GM06990 (cell line): ENCODE data around the gene DPP7.

Experiments
- DNase-seq: peaks from one replicate; pipeline ENCODE4 v3.0.0-alpha.2; 2011; ENCODE audit not compliant: insufficient read length; ENCODE audit errors: extremely low read depth
- H3K27me3 ChIP-seq: replicated peaks from 2 replicates; pipeline ENCODE4 v1.6.0; 2011; ENCODE audit warnings: low read length; ENCODE audit not compliant: control insufficient read depth, insufficient read depth
- H3K36me3 ChIP-seq: 2 replicates; pipeline ENCODE4 v1.5.1; 2011; ENCODE audit warnings: low read length; ENCODE audit not compliant: control insufficient read depth, insufficient read depth
- H3K4me3 ChIP-seq: replicated peaks from 2 replicates; pipeline ENCODE4 v1.5.1; 2011; ENCODE audit warnings: low read depth, mild to moderate bottlenecking, control low read depth, low read length
- TF ChIP-seq, protein P1 (sequence below): IDR thresholded peaks from 2 replicates; pipeline ENCODE4 v1.5.1; 2011; ENCODE audit warnings: low read length, control low read depth, mild to moderate bottlenecking, inconsistent platforms; ENCODE audit not compliant: insufficient read depth, poor library complexity, severe bottlenecking

DPP7 gene

GRCh38 chr9:137085920-137086530, 28.5 kb downstream of the DPP7 start:
- Histone ChIP-seq H3K4me3 (peak overlapping the region; percentile 81), H3K36me3 (peaks cover 9% of the 10 kb centered on the region), H3K27me3 (no peaks in the 10 kb centered on the region)
- TF ChIP-seq, protein P1, sequence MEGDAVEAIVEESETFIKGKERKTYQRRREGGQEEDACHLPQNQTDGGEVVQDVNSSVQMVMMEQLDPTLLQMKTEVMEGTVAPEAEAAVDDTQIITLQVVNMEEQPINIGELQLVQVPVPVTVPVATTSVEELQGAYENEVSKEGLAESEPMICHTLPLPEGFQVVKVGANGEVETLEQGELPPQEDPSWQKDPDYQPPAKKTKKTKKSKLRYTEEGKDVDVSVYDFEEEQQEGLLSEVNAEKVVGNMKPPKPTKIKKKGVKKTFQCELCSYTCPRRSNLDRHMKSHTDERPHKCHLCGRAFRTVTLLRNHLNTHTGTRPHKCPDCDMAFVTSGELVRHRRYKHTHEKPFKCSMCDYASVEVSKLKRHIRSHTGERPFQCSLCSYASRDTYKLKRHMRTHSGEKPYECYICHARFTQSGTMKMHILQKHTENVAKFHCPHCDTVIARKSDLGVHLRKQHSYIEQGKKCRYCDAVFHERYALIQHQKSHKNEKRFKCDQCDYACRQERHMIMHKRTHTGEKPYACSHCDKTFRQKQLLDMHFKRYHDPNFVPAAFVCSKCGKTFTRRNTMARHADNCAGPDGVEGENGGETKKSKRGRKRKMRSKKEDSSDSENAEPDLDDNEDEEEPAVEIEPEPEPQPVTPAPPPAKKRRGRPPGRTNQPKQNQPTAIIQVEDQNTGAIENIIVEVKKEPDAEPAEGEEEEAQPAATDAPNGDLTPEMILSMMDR, result no peak
- DNase-seq, result peak; percentile 63

DNA sequence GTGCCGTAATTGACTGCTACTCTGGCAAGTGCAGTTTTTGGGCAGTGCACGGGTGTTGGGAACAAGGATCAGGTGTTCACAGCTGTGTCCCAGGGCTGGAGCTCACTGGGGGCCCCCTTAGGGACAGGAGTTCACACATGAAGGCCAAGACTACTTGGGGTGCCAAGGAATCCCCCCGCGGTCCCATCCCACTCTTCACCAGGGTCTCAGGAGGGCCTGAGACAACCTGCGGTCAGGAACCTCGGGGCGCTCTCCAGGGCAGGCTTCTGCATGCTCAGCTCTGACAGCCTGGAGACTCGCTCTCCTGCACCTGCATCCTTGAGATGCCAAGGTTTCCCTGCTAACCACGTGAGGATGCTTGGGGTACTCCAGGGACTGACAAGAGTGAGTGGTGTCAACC, 30.0 kb downstream of the DPP7 start:
- H3K4me3 ChIP-seq, result no peak overlapping the region
- TF ChIP-seq, protein P1, result no peak
- DNase-seq, result no peak
- H3K36me3 ChIP-seq, result peaks cover 13% of the 10 kb centered on the region
- no peaks in the 10 kb centered on the region for H3K27me3 ChIP-seq

DNA sequence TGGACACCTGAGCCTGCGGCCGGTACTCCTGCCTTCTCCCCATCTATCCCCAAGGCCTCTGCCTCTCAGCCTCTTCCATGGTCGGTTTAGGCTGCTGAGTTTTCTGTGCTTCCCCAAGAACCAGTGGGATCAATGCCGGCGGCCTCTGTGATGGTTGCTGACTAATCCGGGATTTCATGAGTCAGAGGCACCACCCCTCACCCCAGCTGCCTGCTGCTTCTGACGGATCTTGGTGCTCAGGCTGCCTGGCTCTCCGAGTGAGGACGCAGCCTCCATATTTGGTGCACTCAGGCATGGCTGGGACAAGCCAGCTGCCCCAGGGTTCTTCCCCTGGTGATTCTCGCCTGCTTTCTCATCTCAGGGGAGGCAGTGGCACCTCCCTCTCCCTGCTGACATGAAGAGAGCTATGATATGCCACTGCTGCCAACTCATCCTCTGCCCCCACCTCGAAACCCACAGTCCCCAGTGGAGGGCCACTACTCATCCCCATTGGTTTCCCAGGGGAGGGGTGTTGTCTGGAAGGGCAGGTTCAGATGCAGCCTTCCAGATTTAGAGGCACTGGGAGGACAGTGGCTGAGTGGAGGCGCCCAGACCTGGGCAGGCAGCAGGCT, 31.0 kb downstream of the DPP7 start:
- H3K4me3 ChIP-seq, result no peak overlapping the region
- no peak for DNase-seq
- no peaks in the 10 kb centered on the region for H3K27me3 ChIP-seq
- TF ChIP-seq, protein P1, result no peak
- peaks cover 15% of the 10 kb centered on the region for H3K36me3 ChIP-seq

GRCh38 chr9:137082925-137083290, 31.6 kb downstream of the DPP7 start:
- Histone ChIP-seq H3K4me3 (no peak overlapping the region), H3K27me3 (no peaks in the 10 kb centered on the region), H3K36me3 (peaks cover 15% of the 10 kb centered on the region)
- DNase-seq, result no peak
- TF ChIP-seq, protein P1, result no peak

- no peaks in the 10 kb centered on the region for H3K27me3 ChIP-seq
- DNase-seq, result no peak
- TF ChIP-seq, protein P1, result no peak
- H3K36me3 ChIP-seq, result peaks cover 15% of the 10 kb centered on the region
- no peak overlapping the region for H3K4me3 ChIP-seq
These were observed 32.2 kb downstream of the DPP7 start for GRCh38 chr9:137082222-137082924.
